GM12873 (cell line): Measurements from ENCODE around the gene SRGAP3.
A peak's percentile ranks its signal among the peaks of the same experiment; 100 is the strongest.

Source experiments
- TF ChIP-seq, protein P1 (sequence below): IDR thresholded peaks from 2 replicates; pipeline ENCODE4 v1.5.1; 2012; ENCODE audit warnings: low read depth, mild to moderate bottlenecking, moderate library complexity, low read length, control low read depth; ENCODE audit not compliant: insufficient read depth; ENCODE audit errors: missing control alignments

The SRGAP3 gene

DNA sequence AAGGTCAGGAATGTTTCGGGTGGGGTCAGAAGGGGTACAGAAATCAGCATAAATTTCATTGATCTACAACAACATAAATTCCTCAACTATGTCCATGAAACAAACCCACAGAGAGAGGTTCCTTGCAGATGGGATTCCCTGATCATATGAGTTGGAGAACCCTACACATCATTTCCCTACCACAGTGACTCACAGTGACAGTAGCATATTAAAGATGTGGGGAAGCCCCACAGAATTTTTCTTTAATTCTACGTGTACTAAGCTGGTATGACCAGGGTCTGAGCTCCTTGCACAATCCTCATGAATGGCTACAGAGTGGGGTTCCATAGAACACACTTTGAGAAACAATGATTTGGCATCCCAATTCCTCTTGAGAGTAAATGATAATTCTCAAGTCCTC, 169.3 kb downstream of the SRGAP3 start:
- TF ChIP-seq, protein P1, sequence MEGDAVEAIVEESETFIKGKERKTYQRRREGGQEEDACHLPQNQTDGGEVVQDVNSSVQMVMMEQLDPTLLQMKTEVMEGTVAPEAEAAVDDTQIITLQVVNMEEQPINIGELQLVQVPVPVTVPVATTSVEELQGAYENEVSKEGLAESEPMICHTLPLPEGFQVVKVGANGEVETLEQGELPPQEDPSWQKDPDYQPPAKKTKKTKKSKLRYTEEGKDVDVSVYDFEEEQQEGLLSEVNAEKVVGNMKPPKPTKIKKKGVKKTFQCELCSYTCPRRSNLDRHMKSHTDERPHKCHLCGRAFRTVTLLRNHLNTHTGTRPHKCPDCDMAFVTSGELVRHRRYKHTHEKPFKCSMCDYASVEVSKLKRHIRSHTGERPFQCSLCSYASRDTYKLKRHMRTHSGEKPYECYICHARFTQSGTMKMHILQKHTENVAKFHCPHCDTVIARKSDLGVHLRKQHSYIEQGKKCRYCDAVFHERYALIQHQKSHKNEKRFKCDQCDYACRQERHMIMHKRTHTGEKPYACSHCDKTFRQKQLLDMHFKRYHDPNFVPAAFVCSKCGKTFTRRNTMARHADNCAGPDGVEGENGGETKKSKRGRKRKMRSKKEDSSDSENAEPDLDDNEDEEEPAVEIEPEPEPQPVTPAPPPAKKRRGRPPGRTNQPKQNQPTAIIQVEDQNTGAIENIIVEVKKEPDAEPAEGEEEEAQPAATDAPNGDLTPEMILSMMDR = no peak

DNA sequence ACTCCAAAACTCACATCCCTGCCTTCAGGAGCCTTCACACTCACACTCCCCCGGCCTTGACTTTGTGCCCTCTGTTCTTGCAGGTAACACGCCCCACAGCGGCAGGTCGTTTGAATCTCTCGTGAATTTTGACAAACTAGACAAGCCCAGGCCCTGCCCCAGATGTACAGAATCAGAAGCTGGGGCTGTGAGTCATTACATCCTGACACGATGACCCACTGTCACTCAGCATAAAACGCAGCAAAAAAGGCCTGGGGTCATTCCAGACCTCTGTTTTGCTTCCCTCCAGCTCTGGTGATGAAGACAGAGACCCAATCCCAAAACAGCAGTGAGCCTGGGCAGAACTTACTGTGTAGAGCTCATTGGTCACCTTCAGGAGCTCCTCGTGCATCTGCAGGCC, 169.8 kb downstream of the SRGAP3 start:
- TF ChIP-seq, protein P1 = no peak

DNA sequence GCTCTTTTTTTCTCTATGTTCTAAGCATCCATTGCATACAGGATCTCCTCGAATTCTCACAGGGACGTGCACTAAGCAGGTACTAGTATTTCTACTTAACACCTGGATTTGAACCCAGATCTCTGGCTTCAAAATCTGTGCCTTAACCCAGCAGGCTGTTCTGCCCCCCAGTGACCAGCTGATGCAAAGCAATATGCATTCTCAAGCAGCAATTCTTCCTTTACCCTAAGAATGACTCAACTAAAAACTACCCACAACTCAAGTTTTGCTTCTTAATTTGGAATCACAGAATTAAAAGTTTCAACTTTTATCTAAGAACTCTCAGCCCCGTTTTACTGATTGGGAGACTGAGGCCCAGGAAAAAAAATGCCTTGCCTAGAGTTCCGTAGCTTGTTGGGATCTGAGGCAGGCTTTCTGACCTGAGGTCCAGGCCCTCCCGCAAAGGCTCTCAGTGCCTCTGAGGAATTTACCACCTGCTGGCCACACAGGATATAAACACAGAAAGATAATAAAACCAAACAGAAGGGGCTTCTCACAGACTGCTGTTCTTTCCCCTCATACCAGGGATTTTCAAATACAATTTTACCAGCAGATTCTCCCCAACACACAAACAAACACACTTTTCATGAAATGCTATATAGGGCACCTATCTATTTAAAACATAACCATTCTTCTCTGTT, 170.7 kb downstream of the SRGAP3 start:
- TF ChIP-seq, protein P1 = peak; percentile 5

DNA sequence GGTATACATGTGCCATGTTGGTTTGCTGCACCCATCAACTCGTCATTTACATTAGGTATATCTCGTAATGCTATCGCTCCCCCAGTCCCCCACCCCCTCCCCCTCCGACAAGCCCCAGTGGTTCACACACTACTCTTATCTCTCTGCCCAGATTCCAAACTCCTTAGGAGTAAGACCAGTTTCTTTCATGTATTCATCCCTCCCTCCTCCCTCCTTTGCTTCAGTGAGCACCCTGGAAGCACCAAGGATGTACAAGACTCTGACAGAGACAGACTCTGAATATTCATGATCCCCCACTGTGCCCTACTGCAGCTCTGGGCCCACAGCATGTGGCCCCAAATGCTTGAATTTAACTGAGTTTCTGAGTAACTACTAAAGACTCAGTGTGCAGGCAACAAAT, 172.4 kb downstream of the SRGAP3 start:
- TF ChIP-seq, protein P1 = no peak

DNA sequence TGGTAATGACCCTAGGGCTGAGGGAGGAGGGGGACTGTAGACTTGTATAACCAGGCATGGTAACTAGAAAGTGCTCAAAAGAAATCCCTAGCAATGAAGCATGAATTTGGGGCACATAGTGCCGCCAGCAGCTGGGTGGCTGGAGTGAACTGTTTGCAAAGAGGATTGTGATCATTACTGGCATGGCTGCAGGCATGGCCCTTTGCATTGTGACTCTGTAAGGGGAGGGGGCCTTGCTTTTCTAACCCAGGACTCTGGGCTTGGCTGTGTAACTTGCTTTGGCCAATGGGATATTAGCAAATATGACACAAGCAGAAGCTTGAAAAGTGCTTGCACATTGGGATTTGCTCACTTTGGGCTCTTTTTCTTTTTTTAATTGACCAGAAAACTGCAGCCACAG, 173.7 kb downstream of the SRGAP3 start:
- TF ChIP-seq, protein P1 = no peak

DNA sequence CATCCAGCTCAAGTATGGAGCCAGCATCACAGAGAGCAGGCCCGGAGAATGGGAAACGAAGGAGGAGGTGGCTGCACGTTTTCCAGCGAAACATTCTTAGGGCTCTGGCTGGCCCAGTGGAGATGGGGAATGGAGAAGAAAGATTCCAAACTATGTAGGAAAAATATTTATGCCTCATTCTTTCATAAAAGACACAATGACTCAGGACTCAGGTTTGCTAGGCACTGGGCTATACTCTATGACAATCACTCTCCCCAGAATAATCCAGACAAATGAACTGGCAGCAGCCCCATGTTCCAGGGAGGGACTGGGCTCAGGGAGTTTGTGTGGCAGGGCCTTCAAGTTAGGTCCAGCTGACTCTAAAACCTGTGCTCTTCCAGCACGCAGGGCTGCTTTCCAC, 175.4 kb downstream of the SRGAP3 start:
- TF ChIP-seq, protein P1 = no peak

DNA sequence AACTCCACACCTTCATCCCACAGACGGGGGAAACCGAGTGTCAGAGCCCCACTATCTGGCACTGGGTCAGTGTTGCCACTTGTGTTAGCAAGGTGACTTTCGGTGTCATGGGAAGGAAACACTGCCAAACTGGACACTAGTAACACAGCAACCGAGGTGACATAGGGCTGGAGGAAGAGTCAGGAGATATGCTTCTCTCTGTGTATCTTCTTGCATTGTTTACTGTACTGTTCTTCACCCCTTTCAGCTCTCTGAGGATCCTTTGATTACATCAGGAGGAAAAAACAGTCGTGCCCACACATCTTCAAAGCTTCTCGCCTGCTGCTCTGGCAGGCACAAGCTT, 176.8 kb downstream of the SRGAP3 start:
- TF ChIP-seq, protein P1 = no peak
